ENCODE results near the gene OR6C65.
"Not testable (repeated sequence)": the region's sequence is repeated elsewhere in the genome, so short reads cannot be mapped to it uniquely, and the experiment has no call there.

OR6C65 gene

GRCh38 chr12:55413498-55414388, 13.4 kb downstream of the OR6C65 start:
- H2AFZ ChIP-seq (ENCODE audit: low read depth, low read length), result not testable (repeated sequence)

GRCh38 chr12:55414396-55414823, 14.1 kb downstream of the OR6C65 start:
- H2AFZ ChIP-seq (ENCODE audit: low read depth, low read length); H3K79me2 ChIP-seq (ENCODE audit: low read length); H3K27me3 ChIP-seq (ENCODE audit: low read depth, low read length); H4K20me1 ChIP-seq (ENCODE audit: insufficient read depth, low read length); H3K4me3 ChIP-seq (ENCODE audit: low read length); H3K9ac ChIP-seq (ENCODE audit: low read length); H3K27ac ChIP-seq (ENCODE audit: low read length); H3K9me3 ChIP-seq (ENCODE audit: insufficient read depth, low read length); H3K36me3 ChIP-seq (replicated peaks; ENCODE audit: low read depth, low read length); H3K4me1 ChIP-seq (ENCODE audit: low read length); H3K4me2 ChIP-seq (ENCODE audit: low read length): not testable (repeated sequence)

More at GRCh38 chr12:55413498-55414388, 13.4 kb downstream of the OR6C65 start:
- not testable (repeated sequence) for H3K4me2 ChIP-seq (ENCODE audit: low read length); H3K27ac ChIP-seq (ENCODE audit: low read length); H3K4me3 ChIP-seq (ENCODE audit: low read length); H3K27me3 ChIP-seq (ENCODE audit: low read depth, low read length); H3K4me1 ChIP-seq (ENCODE audit: low read length); H4K20me1 ChIP-seq (ENCODE audit: insufficient read depth, low read length); H3K9me3 ChIP-seq (ENCODE audit: insufficient read depth, low read length); H3K9ac ChIP-seq (ENCODE audit: low read length); H3K36me3 ChIP-seq (replicated peaks; ENCODE audit: low read depth, low read length); H3K79me2 ChIP-seq (ENCODE audit: low read length)

DNA sequence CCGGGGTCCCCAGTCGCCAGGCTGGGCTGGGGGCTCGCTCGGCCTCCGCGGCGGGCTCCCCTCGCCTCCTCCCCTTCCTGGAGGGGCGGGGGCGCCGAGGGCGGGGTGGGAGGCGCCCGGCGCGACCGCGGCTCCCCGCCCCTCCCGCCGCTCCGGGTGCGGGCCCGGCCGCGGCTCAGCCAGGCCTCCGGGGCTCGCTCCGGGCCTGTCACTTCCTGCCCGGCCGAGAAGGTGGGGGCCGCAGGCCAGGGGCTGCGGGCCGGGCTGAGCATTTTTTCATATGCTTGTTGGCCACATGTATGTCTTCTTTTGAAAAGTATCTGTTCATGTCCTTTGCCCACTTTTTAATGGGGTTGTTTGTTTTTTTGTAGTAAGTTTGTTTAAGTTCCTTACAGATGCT, 14.6 kb downstream of the OR6C65 start:
- H4K20me1 ChIP-seq (ENCODE audit: insufficient read depth, low read length); H2AFZ ChIP-seq (ENCODE audit: low read depth, low read length); H3K4me3 ChIP-seq (ENCODE audit: low read length); H3K9me3 ChIP-seq (ENCODE audit: insufficient read depth, low read length); H3K27ac ChIP-seq (ENCODE audit: low read length); H3K9ac ChIP-seq (ENCODE audit: low read length); H3K79me2 ChIP-seq (ENCODE audit: low read length); H3K4me2 ChIP-seq (ENCODE audit: low read length); H3K4me1 ChIP-seq (ENCODE audit: low read length); H3K36me3 ChIP-seq (replicated peaks; ENCODE audit: low read depth, low read length); H3K27me3 ChIP-seq (ENCODE audit: low read depth, low read length): not testable (repeated sequence)

- Histone ChIP-seq H3K79me2 (ENCODE audit: low read length) (no peaks in the 10 kb centered on the region), H3K27ac (ENCODE audit: low read length) (no peak overlapping the region)
These were observed 16.6 kb downstream of the OR6C65 start for GRCh38 chr12:55416961-55417360.

GRCh38 chr12:55420307-55420962, 20.1 kb downstream of the OR6C65 start:
- Histone ChIP-seq H3K9ac (ENCODE audit: low read length) (no peak overlapping the region), H3K79me2 (ENCODE audit: low read length) (no peaks in the 10 kb centered on the region), H4K20me1 (ENCODE audit: insufficient read depth, low read length) (no peaks in the 10 kb centered on the region), H3K27ac (ENCODE audit: low read length) (no peak overlapping the region), H3K36me3 (replicated peaks; ENCODE audit: low read depth, low read length) (no peaks in the 10 kb centered on the region), H3K4me3 (ENCODE audit: low read length) (no peak overlapping the region), H3K27me3 (ENCODE audit: low read depth, low read length) (no peaks in the 10 kb centered on the region), H3K4me1 (ENCODE audit: low read length) (no peaks in the 10 kb centered on the region), H2AFZ (ENCODE audit: low read depth, low read length) (no peak overlapping the region), H3K4me2 (ENCODE audit: low read length) (no peak overlapping the region), H3K9me3 (ENCODE audit: insufficient read depth, low read length) (no peaks in the 10 kb centered on the region)
- no peak for TF ChIP-seq CTCF (IDR thresholded peaks at IDR 0.05; ENCODE audit: low read depth, low read length)

More at GRCh38 chr12:55416961-55417360, 16.6 kb downstream of the OR6C65 start:
- no peak overlapping the region for H3K4me2 ChIP-seq (ENCODE audit: low read length)
- H3K9me3 ChIP-seq (ENCODE audit: insufficient read depth, low read length), result no peaks in the 10 kb centered on the region
- no peak overlapping the region for H3K9ac ChIP-seq (ENCODE audit: low read length)
- H3K4me1 ChIP-seq (ENCODE audit: low read length), result no peaks in the 10 kb centered on the region
- H3K4me3 ChIP-seq (ENCODE audit: low read length), result no peak overlapping the region
- H4K20me1 ChIP-seq (ENCODE audit: insufficient read depth, low read length), result no peaks in the 10 kb centered on the region
- no peak overlapping the region for H2AFZ ChIP-seq (ENCODE audit: low read depth, low read length)
- no peak for TF ChIP-seq CTCF (IDR thresholded peaks at IDR 0.05; ENCODE audit: low read depth, low read length)
- TF ChIP-seq EZH2phosphoT487 (IDR thresholded peaks at IDR 0.05; ENCODE audit: low read depth), result no peak
- no peaks in the 10 kb centered on the region for H3K27me3 ChIP-seq (ENCODE audit: low read depth, low read length)
- no peaks in the 10 kb centered on the region for H3K36me3 ChIP-seq (replicated peaks; ENCODE audit: low read depth, low read length)

Measured in OCI-LY3 (cell line).